HepG2 (cell line): ENCODE measurements around the gene USE1. TPM values are rescaled to one million over a fixed set of nuclear protein-coding genes. Genes with fewer than 3 reads are reported as not detected.

ENCODE experiments used
- ATRX ChIP-seq: sonication (generic); formaldehyde crosslinking; IDR thresholded peaks from 2 replicates; pipeline ENCODE4 v1.4.0; 2020; ENCODE audit warnings: missing genetic modification reagents, borderline replicate concordance
- ETV5 ChIP-seq: IDR thresholded peaks from 2 replicates; pipeline ENCODE4 v1.6.1; 2018; ENCODE audit warnings: missing biosample characterization, missing genetic modification reagents, inconsistent platforms, borderline replicate concordance
- MXD4 ChIP-seq: IDR thresholded peaks from 2 replicates; pipeline ENCODE4 v1.6.1; 2016; ENCODE audit warnings: mild to moderate bottlenecking, missing biosample characterization, missing genetic modification reagents
- SMAD1 ChIP-seq: sonication (generic); formaldehyde crosslinking; IDR thresholded peaks from 2 replicates; pipeline ENCODE4 v1.4.0; 2020; ENCODE audit warnings: missing genetic modification reagents, low read depth, mild to moderate bottlenecking, borderline replicate concordance
- TCF7 ChIP-seq: sonication (generic); IDR thresholded peaks from 2 replicates; pipeline ENCODE4 v1.6.1; 2016; ENCODE audit warnings: antibody characterized with exemption, low read depth
- TEAD3 ChIP-seq: optimal IDR thresholded peaks from 2 replicates; pipeline ENCODE3; 2016; ENCODE audit warnings: borderline replicate concordance
- ZEB1 ChIP-seq: IDR thresholded peaks from 2 replicates; pipeline ENCODE4 v1.6.1; 2012; ENCODE audit warnings: mild to moderate bottlenecking, low read depth, inconsistent platforms; ENCODE audit not compliant: insufficient replicate concordance
- ZNF839 ChIP-seq: sonication (generic); formaldehyde crosslinking; IDR thresholded peaks from 2 replicates; pipeline ENCODE4 v1.4.0; 2020; ENCODE audit warnings: missing genetic modification reagents, mild to moderate bottlenecking, borderline replicate concordance
- polyA plus RNA-seq, 8 experiments: library from polyadenylated mRNA; depleted of rRNA in 3 of 8; stranded (reverse) in 7 of 8; unstranded in 1 of 8; fragments of >200 nt; fragmentation: Illumina TruSeq in 4 of 8; extraction: Trizol in 4 of 8; gene quantifications; 2 replicates each; pipeline versions ENCODE4 v1.2.1 to v1.2.3, GENCODE V29; 2011 to 2016; ENCODE audit warnings: low read depth in 4 of 8, missing spikeins in 1 of 8, mixed read lengths in 1 of 8; ENCODE audit not compliant: insufficient read depth in 1 of 8
- total RNA-seq, 5 experiments: library from RNA; depleted of rRNA; stranded (reverse); fragments of >200 nt; fragmentation: Illumina TruSeq; extraction: Trizol; gene quantifications; 2 replicates each; pipeline ENCODE4 v1.2.3, GENCODE V29; 2016; ENCODE audit warnings: low read depth in 1 of 5
- TF ChIP-seq, protein P1 (sequence below): sonication (generic); formaldehyde crosslinking; IDR thresholded peaks from 2 replicates; pipeline ENCODE4 v1.4.0; 2020; ENCODE audit warnings: missing genetic modification reagents
- TF ChIP-seq, protein P2 (sequence below): IDR thresholded peaks from 2 replicates; pipeline ENCODE4 v1.6.1; 2016; ENCODE audit warnings: low read depth, borderline replicate concordance
- TF ChIP-seq, protein P3 (sequence below): sonication (generic); formaldehyde crosslinking; IDR thresholded peaks from 2 replicates; pipeline ENCODE4 v1.8.0; 2023; ENCODE audit warnings: mild to moderate bottlenecking, missing genetic modification reagents
- TF ChIP-seq, protein P4 (sequence below): fragments of 450-650 bp; IDR thresholded peaks from 2 replicates; pipeline ENCODE4 v1.6.1; 2017
- TF ChIP-seq, protein P5 (sequence below): sonication (generic); formaldehyde crosslinking; IDR thresholded peaks from 2 replicates; pipeline ENCODE4 v1.4.0; 2020; ENCODE audit warnings: missing genetic modification reagents, borderline replicate concordance

Gene USE1
- total and polyA plus RNA-seq, 2 of the 13 experiments (the other 11 are each of a cell fraction or from before 2014, with no cell fraction given), result 9.9 to 17.6 TPM

DNA sequence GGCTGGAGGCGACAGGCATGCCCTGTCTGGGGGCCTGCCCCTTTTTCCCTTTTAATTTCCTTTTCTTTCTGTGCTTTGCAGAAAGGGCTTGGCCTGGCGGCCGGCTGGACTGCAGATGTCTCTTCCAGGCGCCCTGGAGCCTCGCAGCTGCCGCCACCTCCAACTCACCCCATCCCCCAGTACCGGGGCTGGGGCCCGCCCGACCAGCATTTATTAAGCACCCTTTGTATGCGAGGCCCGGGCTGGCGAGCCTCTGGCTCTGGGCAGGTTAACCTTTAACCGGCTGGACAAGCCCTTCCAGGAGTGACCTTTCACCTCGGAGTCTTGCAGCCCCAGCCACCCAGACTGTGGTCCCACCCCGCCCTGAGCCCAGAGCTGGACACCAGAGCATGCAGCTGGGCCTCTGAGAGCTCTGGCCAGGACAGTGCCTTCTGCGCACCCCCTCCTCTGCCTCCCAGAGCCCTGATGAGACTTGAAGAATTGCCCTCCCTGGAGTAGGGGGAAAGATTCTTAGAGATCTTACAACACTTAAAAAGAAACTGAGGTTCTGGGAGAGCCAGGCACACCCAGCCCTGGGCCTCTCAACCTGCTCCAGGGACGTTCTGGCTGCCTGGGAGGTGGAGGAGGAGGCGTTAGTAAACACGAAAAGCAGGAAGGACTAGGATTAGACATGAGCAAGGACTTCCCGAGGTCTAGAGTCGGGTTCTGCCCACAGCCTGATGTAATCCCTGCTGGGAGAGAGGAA, 31.7 kb downstream of the USE1 start (continued):
- TF ChIP-seq, protein P1, sequence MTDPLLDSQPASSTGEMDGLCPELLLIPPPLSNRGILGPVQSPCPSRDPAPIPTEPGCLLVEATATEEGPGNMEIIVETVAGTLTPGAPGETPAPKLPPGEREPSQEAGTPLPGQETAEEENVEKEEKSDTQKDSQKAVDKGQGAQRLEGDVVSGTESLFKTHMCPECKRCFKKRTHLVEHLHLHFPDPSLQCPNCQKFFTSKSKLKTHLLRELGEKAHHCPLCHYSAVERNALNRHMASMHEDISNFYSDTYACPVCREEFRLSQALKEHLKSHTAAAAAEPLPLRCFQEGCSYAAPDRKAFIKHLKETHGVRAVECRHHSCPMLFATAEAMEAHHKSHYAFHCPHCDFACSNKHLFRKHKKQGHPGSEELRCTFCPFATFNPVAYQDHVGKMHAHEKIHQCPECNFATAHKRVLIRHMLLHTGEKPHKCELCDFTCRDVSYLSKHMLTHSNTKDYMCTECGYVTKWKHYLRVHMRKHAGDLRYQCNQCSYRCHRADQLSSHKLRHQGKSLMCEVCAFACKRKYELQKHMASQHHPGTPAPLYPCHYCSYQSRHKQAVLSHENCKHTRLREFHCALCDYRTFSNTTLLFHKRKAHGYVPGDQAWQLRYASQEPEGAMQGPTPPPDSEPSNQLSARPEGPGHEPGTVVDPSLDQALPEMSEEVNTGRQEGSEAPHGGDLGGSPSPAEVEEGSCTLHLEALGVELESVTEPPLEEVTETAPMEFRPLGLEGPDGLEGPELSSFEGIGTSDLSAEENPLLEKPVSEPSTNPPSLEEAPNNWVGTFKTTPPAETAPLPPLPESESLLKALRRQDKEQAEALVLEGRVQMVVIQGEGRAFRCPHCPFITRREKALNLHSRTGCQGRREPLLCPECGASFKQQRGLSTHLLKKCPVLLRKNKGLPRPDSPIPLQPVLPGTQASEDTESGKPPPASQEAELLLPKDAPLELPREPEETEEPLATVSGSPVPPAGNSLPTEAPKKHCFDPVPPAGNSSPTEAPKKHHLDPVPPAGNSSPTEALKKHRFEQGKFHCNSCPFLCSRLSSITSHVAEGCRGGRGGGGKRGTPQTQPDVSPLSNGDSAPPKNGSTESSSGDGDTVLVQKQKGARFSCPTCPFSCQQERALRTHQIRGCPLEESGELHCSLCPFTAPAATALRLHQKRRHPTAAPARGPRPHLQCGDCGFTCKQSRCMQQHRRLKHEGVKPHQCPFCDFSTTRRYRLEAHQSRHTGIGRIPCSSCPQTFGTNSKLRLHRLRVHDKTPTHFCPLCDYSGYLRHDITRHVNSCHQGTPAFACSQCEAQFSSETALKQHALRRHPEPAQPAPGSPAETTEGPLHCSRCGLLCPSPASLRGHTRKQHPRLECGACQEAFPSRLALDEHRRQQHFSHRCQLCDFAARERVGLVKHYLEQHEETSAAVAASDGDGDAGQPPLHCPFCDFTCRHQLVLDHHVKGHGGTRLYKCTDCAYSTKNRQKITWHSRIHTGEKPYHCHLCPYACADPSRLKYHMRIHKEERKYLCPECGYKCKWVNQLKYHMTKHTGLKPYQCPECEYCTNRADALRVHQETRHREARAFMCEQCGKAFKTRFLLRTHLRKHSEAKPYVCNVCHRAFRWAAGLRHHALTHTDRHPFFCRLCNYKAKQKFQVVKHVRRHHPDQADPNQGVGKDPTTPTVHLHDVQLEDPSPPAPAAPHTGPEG (CRISPR knock-in tag), result peak; percentile 89; the same call in 1 of the 2 replicates
- no peak for TF ChIP-seq ZEB1
- TF ChIP-seq, protein P2, sequence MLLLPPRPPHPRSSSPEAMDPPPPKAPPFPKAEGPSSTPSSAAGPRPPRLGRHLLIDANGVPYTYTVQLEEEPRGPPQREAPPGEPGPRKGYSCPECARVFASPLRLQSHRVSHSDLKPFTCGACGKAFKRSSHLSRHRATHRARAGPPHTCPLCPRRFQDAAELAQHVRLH (CRISPR knock-in tag), result 0 out of 2 replicates have a peak, but pooled peaks have one; percentile 11
- TF ChIP-seq, protein P3, sequence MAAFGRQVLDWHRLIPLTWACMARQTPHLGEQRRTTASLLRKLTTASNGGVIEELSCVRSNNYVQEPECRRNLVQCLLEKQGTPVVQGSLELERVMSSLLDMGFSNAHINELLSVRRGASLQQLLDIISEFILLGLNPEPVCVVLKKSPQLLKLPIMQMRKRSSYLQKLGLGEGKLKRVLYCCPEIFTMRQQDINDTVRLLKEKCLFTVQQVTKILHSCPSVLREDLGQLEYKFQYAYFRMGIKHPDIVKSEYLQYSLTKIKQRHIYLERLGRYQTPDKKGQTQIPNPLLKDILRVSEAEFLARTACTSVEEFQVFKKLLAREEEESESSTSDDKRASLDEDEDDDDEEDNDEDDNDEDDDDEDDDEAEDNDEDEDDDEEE (CRISPR knock-in tag), result no peak
- TF ChIP-seq ETV5 (CRISPR knock-in tag), result 0 out of 2 replicates have a peak, but pooled peaks have one; percentile 22
- no peak for TF ChIP-seq TEAD3
- TF ChIP-seq, protein P4, sequence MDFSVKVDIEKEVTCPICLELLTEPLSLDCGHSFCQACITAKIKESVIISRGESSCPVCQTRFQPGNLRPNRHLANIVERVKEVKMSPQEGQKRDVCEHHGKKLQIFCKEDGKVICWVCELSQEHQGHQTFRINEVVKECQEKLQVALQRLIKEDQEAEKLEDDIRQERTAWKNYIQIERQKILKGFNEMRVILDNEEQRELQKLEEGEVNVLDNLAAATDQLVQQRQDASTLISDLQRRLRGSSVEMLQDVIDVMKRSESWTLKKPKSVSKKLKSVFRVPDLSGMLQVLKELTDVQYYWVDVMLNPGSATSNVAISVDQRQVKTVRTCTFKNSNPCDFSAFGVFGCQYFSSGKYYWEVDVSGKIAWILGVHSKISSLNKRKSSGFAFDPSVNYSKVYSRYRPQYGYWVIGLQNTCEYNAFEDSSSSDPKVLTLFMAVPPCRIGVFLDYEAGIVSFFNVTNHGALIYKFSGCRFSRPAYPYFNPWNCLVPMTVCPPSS, result no peak
- TF ChIP-seq ATRX (CRISPR knock-in tag), result no peak
- TF ChIP-seq SMAD1 (CRISPR knock-in tag), result peak; percentile 31; the same call in 1 of the 2 replicates
- no peak; the same call in 1 of the 2 replicates for TF ChIP-seq ZNF839 (CRISPR knock-in tag)
- TF ChIP-seq, protein P5, sequence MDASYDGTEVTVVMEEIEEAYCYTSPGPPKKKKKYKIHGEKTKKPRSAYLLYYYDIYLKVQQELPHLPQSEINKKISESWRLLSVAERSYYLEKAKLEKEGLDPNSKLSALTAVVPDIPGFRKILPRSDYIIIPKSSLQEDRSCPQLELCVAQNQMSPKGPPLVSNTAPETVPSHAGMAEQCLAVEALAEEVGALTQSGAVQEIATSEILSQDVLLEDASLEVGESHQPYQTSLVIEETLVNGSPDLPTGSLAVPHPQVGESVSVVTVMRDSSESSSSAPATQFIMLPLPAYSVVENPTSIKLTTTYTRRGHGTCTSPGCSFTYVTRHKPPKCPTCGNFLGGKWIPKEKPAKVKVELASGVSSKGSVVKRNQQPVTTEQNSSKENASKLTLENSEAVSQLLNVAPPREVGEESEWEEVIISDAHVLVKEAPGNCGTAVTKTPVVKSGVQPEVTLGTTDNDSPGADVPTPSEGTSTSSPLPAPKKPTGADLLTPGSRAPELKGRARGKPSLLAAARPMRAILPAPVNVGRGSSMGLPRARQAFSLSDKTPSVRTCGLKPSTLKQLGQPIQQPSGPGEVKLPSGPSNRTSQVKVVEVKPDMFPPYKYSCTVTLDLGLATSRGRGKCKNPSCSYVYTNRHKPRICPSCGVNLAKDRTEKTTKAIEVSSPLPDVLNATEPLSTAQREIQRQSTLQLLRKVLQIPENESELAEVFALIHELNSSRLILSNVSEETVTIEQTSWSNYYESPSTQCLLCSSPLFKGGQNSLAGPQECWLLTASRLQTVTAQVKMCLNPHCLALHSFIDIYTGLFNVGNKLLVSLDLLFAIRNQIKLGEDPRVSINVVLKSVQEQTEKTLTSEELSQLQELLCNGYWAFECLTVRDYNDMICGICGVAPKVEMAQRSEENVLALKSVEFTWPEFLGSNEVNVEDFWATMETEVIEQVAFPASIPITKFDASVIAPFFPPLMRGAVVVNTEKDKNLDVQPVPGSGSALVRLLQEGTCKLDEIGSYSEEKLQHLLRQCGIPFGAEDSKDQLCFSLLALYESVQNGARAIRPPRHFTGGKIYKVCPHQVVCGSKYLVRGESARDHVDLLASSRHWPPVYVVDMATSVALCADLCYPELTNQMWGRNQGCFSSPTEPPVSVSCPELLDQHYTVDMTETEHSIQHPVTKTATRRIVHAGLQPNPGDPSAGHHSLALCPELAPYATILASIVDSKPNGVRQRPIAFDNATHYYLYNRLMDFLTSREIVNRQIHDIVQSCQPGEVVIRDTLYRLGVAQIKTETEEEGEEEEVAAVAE, result no peak
- TF ChIP-seq MXD4 (CRISPR knock-in tag), result 0 out of 2 replicates have a peak, but pooled peaks have one; percentile 33
- no peak for TF ChIP-seq TCF7
